Suprapubic skin (tissue), 3 donors: ENCODE data around the gene DES.

ENCODE experiments used
- CTCF ChIP-seq, 2 donors: fragments of 200-600 bp in 1 of 2; fragments of 450-650 bp in 1 of 2; sonication (generic) in 1 of 2; IDR thresholded peaks; one replicate each; pipeline ENCODE4 v1.5.1; 2016 to 2019; ENCODE audit warnings: antibody characterized with exemption in 2 of 2, mild to moderate bottlenecking in 1 of 2, moderate library complexity in 1 of 2
- POLR2A ChIP-seq, 2 donors: fragments of 450-650 bp; IDR thresholded peaks; one replicate each; pipeline ENCODE4 v1.6.1; 2017; ENCODE audit warnings: antibody characterized with exemption in 2 of 2, mild to moderate bottlenecking in 2 of 2, moderate library complexity in 2 of 2

GRCh38 chr2:219438453-219438852 is 20.3 kb downstream of the DES start:
- TF ChIP-seq CTCF (IDR thresholded peaks at IDR 0.05) (no peak), POLR2A (IDR thresholded peaks at IDR 0.05) (no peak)
